Transverse colon (tissue), 4 donors: ENCODE measurements around the gene NEURL1. TPM values are rescaled to one million over a fixed set of nuclear protein-coding genes. Genes with fewer than 3 reads are reported as not detected.

Experiments
- DNase-seq: peaks from one replicate; pipeline ENCODE4 v3.0.0-alpha.2; 2019
- H3K27ac ChIP-seq, 4 donors: fragments of 200-600 bp; sonication (generic); 2 replicates each; pipeline ENCODE4 v1.5.1; 2016 to 2018; ENCODE audit warnings: inconsistent platforms in 4 of 4
- H3K27me3 ChIP-seq: fragments of 200-600 bp; sonication (generic); 2 replicates; pipeline ENCODE4 v1.5.1; 2017; ENCODE audit warnings: inconsistent platforms
- H3K36me3 ChIP-seq, 4 donors: fragments of 200-600 bp; sonication (generic); 2 replicates each; pipeline ENCODE4 v1.5.1; 2017 to 2019; ENCODE audit warnings: inconsistent platforms in 4 of 4
- H3K4me1 ChIP-seq, 4 donors: fragments of 200-600 bp; sonication (generic); 2 replicates each; pipeline ENCODE4 v1.5.1; 2017 to 2020; ENCODE audit warnings: inconsistent platforms in 4 of 4
- H3K4me3 ChIP-seq, 4 donors: fragments of 200-600 bp; sonication (generic); 1 replicate in 1 of 4; 2 replicates in 3 of 4; pipeline versions ENCODE4 v1.5.1 to v1.6.1; 2017 to 2019; ENCODE audit warnings: inconsistent platforms in 4 of 4
- H3K9me3 ChIP-seq, 2 donors: fragments of 200-600 bp; sonication (generic); 2 replicates each; pipeline ENCODE4 v1.5.1; 2017 to 2019; ENCODE audit warnings: inconsistent platforms in 2 of 2
- EP300 ChIP-seq: sonication (generic); formaldehyde crosslinking; IDR thresholded peaks from one replicate; pipeline ENCODE4 v1.6.1; 2017; ENCODE audit warnings: antibody characterized with exemption, low read depth
- POLR2A ChIP-seq: fragments of 450-650 bp; IDR thresholded peaks from one replicate; pipeline ENCODE4 v1.6.1; 2016; ENCODE audit warnings: antibody characterized with exemption, mild to moderate bottlenecking, moderate library complexity
- POLR2AphosphoS5 ChIP-seq, 3 donors: sonication (generic); formaldehyde crosslinking; IDR thresholded peaks; one replicate each; pipeline ENCODE4 v1.6.1; 2016; ENCODE audit warnings: antibody characterized with exemption in 3 of 3
- WGBS, 2 donors: methylation state at CpG; one replicate each; pipeline ENCODE4 v1.1.5; 2018; ENCODE audit warnings: low coverage in 1 of 2; 5-methylcytosine and 5-hydroxymethylcytosine counted together
- in situ Hi-C, 4 donors: fragments of 200-750 bp; cut with MboI; loops; one replicate each; pipeline versions ENCODE4 v1.15.0 to v1.15.1; 2017; ENCODE audit warnings: low sequenced_read_pairs in 3 of 4, low pct_ligation_motif_present in 1 of 4, low pct_unique_long_range_greater_than_20kb in 1 of 4
- intact Hi-C: fragments of 100-400 bp; cut with DNase I; formaldehyde crosslinking; loops from one replicate; pipeline ENCODE4 v1.15.1; 2023; ENCODE audit warnings: low total_unique reads
- total RNA-seq, 4 donors: library from RNA; depleted of rRNA; stranded (reverse); fragments of >200 nt; gene quantifications; one replicate each; pipeline ENCODE4 v1.1.0, GENCODE V29; 2016
- TF ChIP-seq, protein P1 (sequence below), 5 experiments: fragments of 200-600 bp in 3 of 5; fragments of 450-650 bp in 2 of 5; sonication (generic) in 3 of 5; IDR thresholded peaks; 1 replicate in 2 of 5; 2 replicates in 3 of 5; pipeline ENCODE4 v1.5.1; 2016 to 2017; ENCODE audit warnings: antibody characterized with exemption in 5 of 5, inconsistent platforms in 3 of 5, mild to moderate bottlenecking in 2 of 5, moderate library complexity in 1 of 5

The NEURL1 gene
- total RNA-seq, 4 donors from 2014 or later, result 36.7 to 177 (median 55.8) TPM

DNA sequence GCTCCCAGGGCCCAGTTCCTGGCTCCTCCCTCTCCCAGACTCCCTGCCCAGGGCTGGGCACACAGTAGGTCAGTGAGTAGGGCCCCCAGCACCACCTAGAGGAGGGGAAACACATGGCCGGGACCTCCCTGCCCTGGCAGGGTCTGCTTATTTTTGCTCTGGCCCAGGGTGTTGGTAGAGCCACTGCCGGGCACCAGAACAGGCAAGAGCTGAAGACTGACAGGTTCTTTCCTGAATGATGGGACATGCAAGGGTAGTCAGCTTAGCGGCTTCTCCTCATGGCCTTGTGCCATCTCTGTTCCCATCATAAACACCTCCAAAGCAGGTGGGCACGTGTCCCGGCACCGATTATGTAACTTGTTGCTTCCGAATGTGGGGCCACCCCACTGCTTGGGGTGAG lies 86.5 kb downstream of the NEURL1 start:
- TF ChIP-seq POLR2A (no peak), POLR2AphosphoS5 (IDR thresholded peaks at IDR 0.05) (no peak), EP300 (no peak)
- TF ChIP-seq, protein P1, sequence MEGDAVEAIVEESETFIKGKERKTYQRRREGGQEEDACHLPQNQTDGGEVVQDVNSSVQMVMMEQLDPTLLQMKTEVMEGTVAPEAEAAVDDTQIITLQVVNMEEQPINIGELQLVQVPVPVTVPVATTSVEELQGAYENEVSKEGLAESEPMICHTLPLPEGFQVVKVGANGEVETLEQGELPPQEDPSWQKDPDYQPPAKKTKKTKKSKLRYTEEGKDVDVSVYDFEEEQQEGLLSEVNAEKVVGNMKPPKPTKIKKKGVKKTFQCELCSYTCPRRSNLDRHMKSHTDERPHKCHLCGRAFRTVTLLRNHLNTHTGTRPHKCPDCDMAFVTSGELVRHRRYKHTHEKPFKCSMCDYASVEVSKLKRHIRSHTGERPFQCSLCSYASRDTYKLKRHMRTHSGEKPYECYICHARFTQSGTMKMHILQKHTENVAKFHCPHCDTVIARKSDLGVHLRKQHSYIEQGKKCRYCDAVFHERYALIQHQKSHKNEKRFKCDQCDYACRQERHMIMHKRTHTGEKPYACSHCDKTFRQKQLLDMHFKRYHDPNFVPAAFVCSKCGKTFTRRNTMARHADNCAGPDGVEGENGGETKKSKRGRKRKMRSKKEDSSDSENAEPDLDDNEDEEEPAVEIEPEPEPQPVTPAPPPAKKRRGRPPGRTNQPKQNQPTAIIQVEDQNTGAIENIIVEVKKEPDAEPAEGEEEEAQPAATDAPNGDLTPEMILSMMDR (IDR thresholded peaks at IDR 0.05), result no peak
- no peak for DNase-seq
- in situ Hi-C loops (loop anchor here in 1 of 4 donors (25.0 kb wide), 1 partner anchor 282 kb away; the partner anchor contains the start of gene SH3PXD2A), intact Hi-C loops (no loop called here)
- H3K9me3 ChIP-seq, result no peaks in the 10 kb centered on the region
- peaks cover 8% of the 10 kb centered on the region for H3K27me3 ChIP-seq
- no peaks in the 10 kb centered on the region for H3K36me3 ChIP-seq
- no peak overlapping the region for H3K4me3 ChIP-seq
- peaks cover 0 to 28% (median 6%) of the 10 kb centered on the region in 4 donors for H3K4me1 ChIP-seq
- H3K27ac ChIP-seq, result no peak overlapping the region
- WGBS, 2 donors, result 82% methylated on average over 7 of the region's 7 CpGs; no CpG with 5 or more reads in 1 of the 2 donors

DNA sequence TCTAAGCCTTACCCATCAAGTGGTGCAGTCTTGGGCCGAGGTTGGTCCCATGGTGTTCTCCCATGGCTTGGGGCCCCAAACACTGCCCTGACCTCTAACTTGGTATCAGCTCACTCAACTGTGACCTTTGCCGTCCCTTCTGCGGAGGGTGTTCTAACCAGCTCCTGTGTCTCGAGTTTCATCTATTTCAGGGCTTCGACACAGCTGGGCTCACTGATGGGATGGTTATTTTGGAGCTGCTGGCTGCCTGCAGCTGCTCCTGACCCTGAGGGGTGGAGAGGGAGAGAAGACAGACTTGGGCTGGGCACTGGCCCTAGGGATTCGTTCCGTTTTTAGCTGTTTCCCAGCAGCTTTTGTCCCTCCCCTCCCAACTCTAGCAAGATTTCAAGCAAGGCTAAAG lies 86.9 kb downstream of the NEURL1 start:
- no peak for DNase-seq
- Histone ChIP-seq H3K27ac (no peak overlapping the region), H3K36me3 (no peaks in the 10 kb centered on the region), H3K27me3 (peaks cover 8% of the 10 kb centered on the region), H3K4me3 (no peak overlapping the region), H3K4me1 (peaks cover 0 to 27% (median 5%) of the 10 kb centered on the region in 4 donors), H3K9me3 (no peaks in the 10 kb centered on the region)
- 65% methylated on average over 7 of the region's 7 CpGs; no CpG with 5 or more reads in 1 of the 2 donors for WGBS, 2 donors
- in situ Hi-C loops (loop anchor here in 1 of 4 donors (25.0 kb wide), 1 partner anchor 282 kb away; the partner anchor contains the start of gene SH3PXD2A), intact Hi-C loops (no loop called here)
- TF ChIP-seq POLR2AphosphoS5 (IDR thresholded peaks at IDR 0.05), result no peak
- no peak for TF ChIP-seq POLR2A
- TF ChIP-seq, protein P1 (IDR thresholded peaks at IDR 0.05), result no peak
- no peak for TF ChIP-seq EP300

DNA sequence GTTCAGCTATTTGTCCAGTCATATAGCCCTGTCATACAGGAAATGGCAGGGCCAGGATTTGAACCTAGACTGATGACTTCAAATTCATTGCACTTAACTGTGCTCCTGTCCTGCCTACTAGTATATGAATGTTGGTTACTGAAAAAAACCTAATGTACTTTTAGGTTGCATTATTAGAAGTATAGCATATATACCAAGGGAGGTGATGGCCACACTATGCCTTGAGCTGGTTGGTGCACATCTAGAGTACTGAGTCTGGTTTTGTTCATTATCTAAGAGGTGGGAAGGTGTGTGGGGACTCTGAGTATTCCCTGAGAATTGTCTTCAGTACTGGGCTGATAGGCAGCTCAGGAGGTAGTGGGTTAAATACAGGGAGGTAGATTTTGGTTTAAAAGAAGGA lies 88.0 kb downstream of the NEURL1 start:
- H3K4me3 ChIP-seq, result no peak overlapping the region
- H3K9me3 ChIP-seq, result no peaks in the 10 kb centered on the region
- peaks cover 0 to 23% (median 4%) of the 10 kb centered on the region in 4 donors for H3K4me1 ChIP-seq
- in situ Hi-C loops, result loop anchor here in 1 of 4 donors (25.0 kb wide), 1 partner anchor 281 kb away; the partner anchor contains the start of gene SH3PXD2A
- TF ChIP-seq EP300, result no peak
- TF ChIP-seq, protein P1 (IDR thresholded peaks at IDR 0.05), result no peak
- no peak for TF ChIP-seq POLR2A
- no peak for TF ChIP-seq POLR2AphosphoS5 (IDR thresholded peaks at IDR 0.05)
- no peak for DNase-seq
- intact Hi-C loops, result no loop called here
- H3K36me3 ChIP-seq, result no peaks in the 10 kb centered on the region
- peaks cover 8% of the 10 kb centered on the region for H3K27me3 ChIP-seq
- no peak overlapping the region for H3K27ac ChIP-seq

DNA sequence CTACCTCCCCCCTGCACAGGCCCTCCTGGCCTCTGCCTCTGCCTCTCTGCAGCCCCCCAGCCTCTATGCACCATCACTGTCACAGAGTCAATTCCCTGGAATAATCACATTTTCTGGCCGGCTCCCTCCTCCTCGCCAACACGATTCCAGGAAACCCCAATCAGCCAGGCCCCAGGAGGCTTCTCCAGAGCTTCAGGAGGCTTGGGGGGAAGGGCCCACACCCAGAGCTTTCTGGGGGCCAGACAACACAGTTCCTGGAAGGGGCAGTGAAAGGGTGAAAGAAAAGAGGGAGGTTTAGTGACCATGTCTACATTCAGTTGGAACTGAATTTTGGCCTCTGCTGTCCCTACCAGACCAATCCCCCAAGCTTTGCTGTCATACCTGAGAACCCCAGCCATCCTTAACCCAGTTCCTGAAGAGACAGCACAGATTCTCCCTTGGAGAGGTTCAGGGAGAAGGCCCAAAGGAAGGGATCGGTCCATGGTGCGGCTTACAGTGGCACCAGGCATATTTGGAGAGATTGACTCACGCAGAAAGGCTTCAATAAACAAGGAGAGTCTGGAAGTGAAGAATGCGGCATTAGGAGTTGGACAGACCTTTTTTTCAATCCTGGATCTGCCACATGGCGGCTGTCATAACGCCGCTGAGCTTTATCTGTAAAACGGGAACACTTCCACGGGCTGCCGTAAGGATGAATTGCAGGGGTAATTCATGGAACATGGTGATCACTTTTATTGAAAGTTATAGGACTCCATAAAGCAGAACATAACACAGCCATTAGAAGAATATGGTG lies 89.0 kb downstream of the NEURL1 start:
- TF ChIP-seq POLR2A, result no peak
- no peak for TF ChIP-seq POLR2AphosphoS5 (IDR thresholded peaks at IDR 0.05)
- TF ChIP-seq, protein P1 (IDR thresholded peaks at IDR 0.05), result no peak
- TF ChIP-seq EP300, result no peak
- in situ Hi-C loops (loop anchor here in 1 of 4 donors (25.0 kb wide), 1 partner anchor 280 kb away; the partner anchor contains the start of gene SH3PXD2A), intact Hi-C loops (no loop called here)
- Histone ChIP-seq H3K9me3 (no peaks in the 10 kb centered on the region), H3K27me3 (peaks cover 8% of the 10 kb centered on the region), H3K27ac (no peak overlapping the region), H3K36me3 (no peaks in the 10 kb centered on the region), H3K4me1 (peaks cover 0 to 15% (median 4%) of the 10 kb centered on the region in 4 donors), H3K4me3 (no peak overlapping the region)
- DNase-seq, result no peak
- WGBS, 2 donors, result 82 to 87% methylated on average over 6 to 13 of the region's 13 CpGs
